ENCODE results near the gene LMO7. TPM values are rescaled to one million over a fixed set of nuclear protein-coding genes. Genes with fewer than 3 reads are reported as not detected.
"Not testable (repeated sequence)": the region's sequence is repeated elsewhere in the genome, so short reads cannot be mapped to it uniquely, and the experiment has no call there.

Gene LMO7
- total RNA-seq, 4 donors from 2014 or later: 75.2 to 127 (median 87.0) TPM

GRCh38 chr13:75779393-75779792, 143.3 kb downstream of the LMO7 start:
- no peaks in the 10 kb centered on the region for H3K27me3 ChIP-seq
- no peak for TF ChIP-seq CTCF (IDR thresholded peaks at IDR 0.05)
- TF ChIP-seq POLR2AphosphoS5 (IDR thresholded peaks at IDR 0.05): no peak
- TF ChIP-seq POLR2A (IDR thresholded peaks at IDR 0.05): no peak
- H3K9me3 ChIP-seq: no peaks in the 10 kb centered on the region
- peaks cover 5% of the 10 kb centered on the region for H3K4me1 ChIP-seq
- WGBS: 90% methylated on average over 3 of the region's 3 CpGs
- H3K27ac ChIP-seq: no peak overlapping the region
- no peak for DNase-seq (ENCODE audit: low spot score in 2 of 2)
- no peaks in the 10 kb centered on the region for H3K36me3 ChIP-seq
- H3K4me3 ChIP-seq: no peak overlapping the region

GRCh38 chr13:75780103-75780502, 144.0 kb downstream of the LMO7 start:
- H3K9me3 ChIP-seq; H3K27ac ChIP-seq; DNase-seq (ENCODE audit: low spot score in 2 of 2); H3K36me3 ChIP-seq; H3K4me3 ChIP-seq; H3K4me1 ChIP-seq; H3K27me3 ChIP-seq: not testable (repeated sequence)
- WGBS: 85% methylated on average over 5 of the region's 5 CpGs

- 0% methylated on average over 1 of the region's 1 CpG for WGBS
- no peak for TF ChIP-seq CTCF (IDR thresholded peaks at IDR 0.05)
- TF ChIP-seq POLR2A (IDR thresholded peaks at IDR 0.05): no peak
- no peak for TF ChIP-seq POLR2AphosphoS5 (IDR thresholded peaks at IDR 0.05)
- no peak for TF ChIP-seq EP300 (IDR thresholded peaks at IDR 0.05)
- Histone ChIP-seq H3K36me3 (no peaks in the 10 kb centered on the region), H3K4me1 (peaks cover 10% of the 10 kb centered on the region), H3K27ac (no peak overlapping the region), H3K4me3 (no peak overlapping the region), H3K27me3 (no peaks in the 10 kb centered on the region), H3K9me3 (no peaks in the 10 kb centered on the region)
- DNase-seq (ENCODE audit: low spot score in 2 of 2): no peak
These were observed 146.9 kb downstream of the LMO7 start for GRCh38 chr13:75782985-75783384.

- no peak for DNase-seq (ENCODE audit: low spot score in 2 of 2)
- 60% methylated on average over 3 of the region's 3 CpGs for WGBS
- Histone ChIP-seq H3K27ac (no peak overlapping the region), H3K27me3 (no peaks in the 10 kb centered on the region), H3K9me3 (no peaks in the 10 kb centered on the region), H3K4me3 (no peak overlapping the region), H3K4me1 (peaks cover 16% of the 10 kb centered on the region), H3K36me3 (no peaks in the 10 kb centered on the region)
- TF ChIP-seq POLR2A (IDR thresholded peaks at IDR 0.05) (no peak), CTCF (IDR thresholded peaks at IDR 0.05) (no peak), POLR2AphosphoS5 (IDR thresholded peaks at IDR 0.05) (no peak), EP300 (IDR thresholded peaks at IDR 0.05) (no peak)
These were observed 147.9 kb downstream of the LMO7 start for GRCh38 chr13:75784003-75784402.

- DNase-seq (ENCODE audit: low spot score in 2 of 2): no peak
- Histone ChIP-seq H3K36me3 (no peaks in the 10 kb centered on the region), H3K27me3 (no peaks in the 10 kb centered on the region), H3K9me3 (no peaks in the 10 kb centered on the region), H3K27ac (no peak overlapping the region), H3K4me3 (no peak overlapping the region), H3K4me1 (peaks cover 21% of the 10 kb centered on the region)
- TF ChIP-seq POLR2AphosphoS5 (IDR thresholded peaks at IDR 0.05) (no peak), CTCF (IDR thresholded peaks at IDR 0.05) (no peak), POLR2A (IDR thresholded peaks at IDR 0.05) (no peak), EP300 (IDR thresholded peaks at IDR 0.05) (no peak)
These were observed 149.0 kb downstream of the LMO7 start for GRCh38 chr13:75785130-75785529.

GRCh38 chr13:75787249-75787928, 151.3 kb downstream of the LMO7 start:
- Histone ChIP-seq H3K9me3 (no peaks in the 10 kb centered on the region), H3K27me3 (no peaks in the 10 kb centered on the region), H3K36me3 (no peaks in the 10 kb centered on the region), H3K4me1 (peaks cover 21% of the 10 kb centered on the region), H3K4me3 (no peak overlapping the region), H3K27ac (no peak overlapping the region)
- no peak for TF ChIP-seq EP300 (IDR thresholded peaks at IDR 0.05)
- no peak for TF ChIP-seq CTCF (IDR thresholded peaks at IDR 0.05)
- no peak for TF ChIP-seq POLR2AphosphoS5 (IDR thresholded peaks at IDR 0.05)
- TF ChIP-seq POLR2A (IDR thresholded peaks at IDR 0.05): no peak
- no peak for DNase-seq (ENCODE audit: low spot score in 2 of 2)
- whole genome bisulfite sequencing: 76% methylated on average over 7 of the region's 7 CpGs
